Loucy (cell line): ENCODE results near the gene SMARCB1.

Source experiments
- H2AFZ ChIP-seq: fragments of 200-600 bp; sonication (generic); 2 replicates; pipeline ENCODE4 v1.6.0; 2016; ENCODE audit warnings: antibody characterized with exemption, mild to moderate bottlenecking, low read length, moderate library complexity
- H3F3A ChIP-seq: fragments of 200-600 bp; 2 replicates; pipeline ENCODE4 v1.6.0; 2016; ENCODE audit warnings: antibody characterized with exemption, low read depth, mild to moderate bottlenecking
- H3K27me3 ChIP-seq: fragments of 200-600 bp; sonication (generic); 2 replicates; pipeline ENCODE4 v1.6.1; 2014; ENCODE audit warnings: low read length, mild to moderate bottlenecking; ENCODE audit not compliant: insufficient read depth, poor library complexity, severe bottlenecking
- H3K36me3 ChIP-seq: fragments of 200-600 bp; sonication (generic); 2 replicates; pipeline ENCODE4 v1.6.1; 2016; ENCODE audit warnings: low read length; ENCODE audit not compliant: insufficient read depth
- H3K4me1 ChIP-seq: fragments of 200-600 bp; sonication (generic); 2 replicates; pipeline ENCODE4 v1.5.1; 2014; ENCODE audit warnings: low read length, mild to moderate bottlenecking; ENCODE audit not compliant: insufficient read depth, poor library complexity, severe bottlenecking
- H3K4me2 ChIP-seq: fragments of 200-600 bp; sonication (generic); 2 replicates; pipeline ENCODE4 v1.6.0; 2014; ENCODE audit warnings: antibody characterized with exemption, low read length, low read depth, mild to moderate bottlenecking; ENCODE audit not compliant: poor library complexity, severe bottlenecking
- H3K4me3 ChIP-seq: fragments of 200-600 bp; sonication (generic); 2 replicates; pipeline ENCODE4 v1.5.1; 2014; ENCODE audit warnings: low read length, mild to moderate bottlenecking, mixed read lengths; ENCODE audit not compliant: poor library complexity, severe bottlenecking
- H3K79me2 ChIP-seq: fragments of 200-600 bp; sonication (generic); 2 replicates; pipeline ENCODE4 v1.6.1; 2014; ENCODE audit warnings: low read length; ENCODE audit not compliant: insufficient read depth
- H3K9ac ChIP-seq: fragments of 200-600 bp; sonication (generic); 2 replicates; pipeline ENCODE4 v1.6.0; 2014; ENCODE audit warnings: mild to moderate bottlenecking, low read depth, low read length, moderate library complexity; ENCODE audit not compliant: poor library complexity, severe bottlenecking
- H3K9me2 ChIP-seq: fragments of 200-600 bp; sonication (generic); replicated peaks from 2 replicates; pipeline ENCODE4 v1.6.1; 2016; ENCODE audit warnings: low read depth, low read length, mixed read lengths
- H3K9me3 ChIP-seq: fragments of 200-600 bp; sonication (generic); 2 replicates; pipeline ENCODE4 v1.6.1; 2014; ENCODE audit warnings: mild to moderate bottlenecking, antibody characterized with exemption, low read length, low read depth; ENCODE audit not compliant: insufficient read depth
- H4K20me1 ChIP-seq: fragments of 200-600 bp; sonication (generic); 2 replicates; pipeline ENCODE4 v1.6.0; 2014; ENCODE audit warnings: antibody characterized with exemption, low read length, mild to moderate bottlenecking; ENCODE audit not compliant: insufficient read depth, poor library complexity, severe bottlenecking
- EZH2phosphoT487 ChIP-seq: fragments of 200-600 bp; IDR thresholded peaks from 2 replicates; pipeline ENCODE4 v1.6.1; 2018; ENCODE audit warnings: antibody characterized with exemption, mild to moderate bottlenecking, moderate library complexity, borderline replicate concordance
- TF ChIP-seq, protein P1 (sequence below): fragments of 200-600 bp; sonication (generic); conservative IDR thresholded peaks from 2 replicates; pipeline ENCODE4 v1.5.1; 2014; ENCODE audit warnings: mild to moderate bottlenecking, antibody characterized with exemption, low read length

The SMARCB1 gene

DNA sequence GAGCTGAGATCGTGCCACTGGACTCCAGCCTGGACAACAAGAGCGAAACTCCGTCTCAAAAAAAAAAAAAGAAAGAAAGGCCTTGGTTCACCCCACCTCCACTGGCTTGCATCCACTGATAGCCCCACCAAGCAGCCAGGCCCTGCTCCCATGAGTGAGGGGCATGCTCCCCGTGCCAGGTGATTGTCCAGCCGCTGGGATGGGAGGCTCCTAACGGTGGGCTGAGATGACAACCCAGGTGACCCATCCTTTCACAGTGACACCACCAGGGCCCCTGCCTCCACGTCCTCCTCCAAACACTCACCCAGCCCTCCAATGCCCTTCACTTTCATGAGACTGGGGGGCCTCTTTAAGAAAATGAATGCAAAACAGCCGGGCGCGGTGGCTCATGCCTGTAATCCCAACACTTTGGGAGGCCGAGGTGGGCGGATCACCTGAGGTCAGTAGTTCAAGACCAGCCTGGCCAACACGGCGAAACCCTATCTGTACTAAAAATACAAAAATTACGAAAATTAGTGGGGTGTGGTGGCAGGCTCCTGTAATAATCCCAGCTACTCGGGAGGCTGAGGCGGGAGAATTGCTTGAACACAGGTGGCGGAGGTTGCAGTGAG, 60.6 kb downstream of the SMARCB1 start:
- H3K36me3 ChIP-seq: no peaks in the 10 kb centered on the region
- no peaks in the 10 kb centered on the region for H3K79me2 ChIP-seq
- no peaks in the 10 kb centered on the region for H3F3A ChIP-seq
- no peak overlapping the region for H2AFZ ChIP-seq
- TF ChIP-seq, protein P1, sequence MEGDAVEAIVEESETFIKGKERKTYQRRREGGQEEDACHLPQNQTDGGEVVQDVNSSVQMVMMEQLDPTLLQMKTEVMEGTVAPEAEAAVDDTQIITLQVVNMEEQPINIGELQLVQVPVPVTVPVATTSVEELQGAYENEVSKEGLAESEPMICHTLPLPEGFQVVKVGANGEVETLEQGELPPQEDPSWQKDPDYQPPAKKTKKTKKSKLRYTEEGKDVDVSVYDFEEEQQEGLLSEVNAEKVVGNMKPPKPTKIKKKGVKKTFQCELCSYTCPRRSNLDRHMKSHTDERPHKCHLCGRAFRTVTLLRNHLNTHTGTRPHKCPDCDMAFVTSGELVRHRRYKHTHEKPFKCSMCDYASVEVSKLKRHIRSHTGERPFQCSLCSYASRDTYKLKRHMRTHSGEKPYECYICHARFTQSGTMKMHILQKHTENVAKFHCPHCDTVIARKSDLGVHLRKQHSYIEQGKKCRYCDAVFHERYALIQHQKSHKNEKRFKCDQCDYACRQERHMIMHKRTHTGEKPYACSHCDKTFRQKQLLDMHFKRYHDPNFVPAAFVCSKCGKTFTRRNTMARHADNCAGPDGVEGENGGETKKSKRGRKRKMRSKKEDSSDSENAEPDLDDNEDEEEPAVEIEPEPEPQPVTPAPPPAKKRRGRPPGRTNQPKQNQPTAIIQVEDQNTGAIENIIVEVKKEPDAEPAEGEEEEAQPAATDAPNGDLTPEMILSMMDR: no peak
- TF ChIP-seq EZH2phosphoT487: no peak
- H3K9ac ChIP-seq: no peak overlapping the region
- no peaks in the 10 kb centered on the region for H3K9me2 ChIP-seq
- H3K4me2 ChIP-seq: no peak overlapping the region
- H3K4me1 ChIP-seq: peaks cover 12% of the 10 kb centered on the region
- no peaks in the 10 kb centered on the region for H3K9me3 ChIP-seq
- no peak overlapping the region for H3K4me3 ChIP-seq
- H3K27me3 ChIP-seq: no peaks in the 10 kb centered on the region
- H4K20me1 ChIP-seq: no peaks in the 10 kb centered on the region

DNA sequence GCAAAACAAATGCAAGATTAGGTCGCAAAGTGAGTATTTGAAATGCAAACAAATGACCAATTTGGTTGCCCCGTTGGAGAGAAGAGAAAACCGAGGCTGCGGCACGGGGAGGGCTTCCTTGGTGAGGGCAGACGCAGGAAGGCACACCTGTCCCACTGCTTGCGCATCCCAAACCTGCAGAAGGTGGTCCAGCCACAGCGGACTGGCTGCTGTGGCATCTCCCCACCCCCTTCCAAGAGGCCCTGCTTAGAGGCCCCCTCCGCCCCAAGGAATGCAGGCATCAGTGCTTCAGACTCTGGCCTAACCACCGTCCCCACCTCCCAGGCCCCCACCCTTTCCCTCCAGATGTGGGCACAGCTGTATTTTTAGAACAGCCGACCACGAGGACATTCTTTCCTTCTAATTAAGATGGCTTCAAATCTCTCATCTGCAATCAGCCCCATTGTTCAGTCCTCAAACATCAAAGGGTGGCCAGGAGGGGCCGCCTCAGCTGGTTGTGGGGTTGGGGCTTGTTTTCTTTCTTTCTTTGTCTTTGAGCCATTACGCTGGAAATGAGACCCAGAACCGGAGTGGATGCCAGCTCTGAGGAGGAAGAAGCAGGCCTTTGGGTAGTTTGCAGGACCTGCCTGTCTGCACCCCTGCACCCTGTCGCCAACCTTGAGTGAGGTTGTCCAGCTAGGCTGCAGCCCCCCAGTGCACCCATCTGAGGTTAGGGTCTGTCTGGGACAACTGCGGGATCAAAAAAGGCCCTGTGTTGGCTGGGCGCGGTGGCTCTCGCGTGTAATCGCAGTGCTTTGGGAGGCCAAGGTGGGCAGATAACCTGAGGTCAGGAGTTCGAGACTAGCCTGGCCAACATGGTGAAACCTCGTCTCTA, 61.5 kb downstream of the SMARCB1 start:
- Histone ChIP-seq H3K4me2 (no peak overlapping the region), H3K9ac (peak overlapping the region; percentile 26), H3K9me2 (no peaks in the 10 kb centered on the region), H3K27me3 (no peaks in the 10 kb centered on the region), H3K9me3 (no peaks in the 10 kb centered on the region), H3K4me3 (no peak overlapping the region), H3F3A (no peaks in the 10 kb centered on the region), H2AFZ (no peak overlapping the region), H3K79me2 (no peaks in the 10 kb centered on the region), H3K36me3 (no peaks in the 10 kb centered on the region), H4K20me1 (no peaks in the 10 kb centered on the region), H3K4me1 (peaks cover 12% of the 10 kb centered on the region)
- no peak for TF ChIP-seq EZH2phosphoT487
- TF ChIP-seq, protein P1: no peak

DNA sequence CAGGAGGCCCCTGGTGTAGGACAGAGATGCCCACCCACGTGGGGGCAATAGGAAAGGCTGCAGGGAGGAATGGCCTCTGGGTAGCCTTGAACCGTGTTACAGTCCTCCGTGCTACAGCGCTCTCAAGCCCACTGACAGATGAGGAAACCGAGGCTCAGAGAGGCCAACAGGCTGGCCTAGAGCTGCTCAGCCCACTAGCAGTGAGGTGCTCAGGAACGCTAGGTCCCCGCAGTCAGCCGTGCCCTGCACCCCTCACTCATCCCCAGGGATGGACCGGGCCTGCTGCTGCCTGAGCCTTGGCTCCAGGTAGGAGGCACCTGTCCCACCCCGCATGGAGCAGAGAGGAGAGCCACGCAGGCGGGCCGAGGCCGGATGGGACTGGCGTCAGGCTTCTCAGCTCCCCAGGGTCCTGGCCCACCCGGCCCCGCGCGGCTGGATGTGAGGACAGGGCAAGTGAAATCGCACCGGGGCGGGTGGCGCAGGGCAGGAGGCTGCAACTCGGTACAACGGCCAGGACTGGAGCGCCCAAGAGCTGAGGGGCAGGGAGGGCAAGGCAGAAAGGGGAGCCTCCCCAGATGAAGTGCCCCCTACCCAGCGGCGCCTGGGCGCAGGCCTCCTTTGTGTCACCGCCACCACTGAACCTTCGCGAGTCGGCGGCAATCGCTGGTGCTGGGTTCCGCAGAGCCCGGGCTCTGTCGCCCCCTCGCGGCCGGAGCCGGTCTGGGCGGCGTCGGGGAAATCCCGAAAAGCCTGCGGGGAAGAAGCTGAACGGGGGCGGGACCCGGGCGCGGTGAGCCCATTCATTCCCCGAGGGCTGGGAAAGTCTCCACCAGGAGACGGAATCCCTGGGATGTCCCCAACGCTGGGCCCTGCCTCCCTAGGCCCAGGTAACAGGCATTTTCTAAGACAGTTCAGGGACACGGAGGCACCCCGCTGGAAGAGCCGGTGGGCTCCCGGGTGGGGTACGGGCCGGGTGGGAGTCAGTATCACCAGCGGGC, 62.5 kb downstream of the SMARCB1 start:
- Histone ChIP-seq H3K4me1 (peaks cover 10% of the 10 kb centered on the region), H3K4me2 (peak overlapping the region; percentile 25), H3K9me2 (no peaks in the 10 kb centered on the region), H3F3A (no peaks in the 10 kb centered on the region), H3K4me3 (no peak overlapping the region), H4K20me1 (no peaks in the 10 kb centered on the region), H3K27me3 (no peaks in the 10 kb centered on the region), H3K79me2 (no peaks in the 10 kb centered on the region), H2AFZ (peak overlapping the region; percentile 88), H3K36me3 (no peaks in the 10 kb centered on the region), H3K9me3 (no peaks in the 10 kb centered on the region), H3K9ac (peak overlapping the region; percentile 35)
- no peak for TF ChIP-seq EZH2phosphoT487
- TF ChIP-seq, protein P1: peak; percentile 85
